Measurements from ENCODE around the gene IGF1.

IGF1 gene

GRCh38 chr12:102480406-102480805 is at the start of gene IGF1:
Gene IGF1 (minus strand): TSS chr12:102480563. CDS start chr12:102480381, 182 bp downstream.
- no peak for DNase-seq (ENCODE audit: low read depth in 2 of 2)

GRCh38 chr12:102528111-102528510 is 47.7 kb upstream of the IGF1 start:
- no peak for DNase-seq (ENCODE audit: low read depth in 2 of 2)

- DNase-seq (ENCODE audit: low read depth in 2 of 2): no peak
These were observed 46.9 kb upstream of the IGF1 start for GRCh38 chr12:102527171-102527720.

DNA sequence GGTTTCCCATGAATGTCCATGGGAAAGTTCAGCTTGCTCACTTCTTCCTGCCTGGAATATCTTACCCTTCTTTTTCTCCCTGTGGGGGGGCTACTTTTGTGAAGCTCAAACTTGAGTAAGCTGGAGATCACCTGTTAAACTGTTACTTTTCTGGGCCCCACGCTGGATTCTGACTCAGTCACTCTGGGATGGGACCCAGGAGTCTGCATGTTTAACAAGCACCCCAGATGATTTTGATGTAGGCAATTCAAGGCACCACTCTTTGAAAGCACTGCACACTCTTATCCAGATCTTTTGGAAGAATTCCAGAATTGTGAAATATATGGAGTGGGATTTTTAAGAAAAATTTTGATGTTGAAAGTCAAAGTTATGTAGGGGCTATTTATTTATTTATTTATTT is 46.3 kb upstream of the IGF1 start:
- no peak for DNase-seq (ENCODE audit: low read depth in 2 of 2)

- DNase-seq (ENCODE audit: low read depth in 2 of 2): no peak
These were observed 42.4 kb upstream of the IGF1 start for GRCh38 chr12:102522768-102523167.

GRCh38 chr12:102521662-102522277 is 41.4 kb upstream of the IGF1 start:
- DNase-seq (ENCODE audit: low read depth in 2 of 2): no peak

DNA sequence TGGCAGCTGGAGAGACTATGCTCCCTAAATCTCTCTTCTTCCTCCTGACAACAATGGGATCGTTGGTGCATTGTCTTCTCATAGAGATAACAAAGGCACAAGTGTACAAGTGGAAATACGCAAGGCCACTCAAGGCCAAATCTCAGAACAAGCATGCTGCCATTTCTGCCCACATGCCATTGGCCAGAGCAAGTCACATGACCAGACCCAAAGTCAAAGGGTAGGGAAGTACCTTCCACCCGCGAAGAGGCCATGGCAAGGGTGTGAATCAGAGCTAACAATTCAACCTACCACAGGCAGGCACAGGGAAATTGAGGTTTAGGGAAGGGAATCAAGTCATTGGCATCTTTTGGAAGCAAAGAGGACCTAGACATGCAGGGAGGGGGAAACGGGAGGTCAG is 38.5 kb upstream of the IGF1 start:
- no peak for DNase-seq (ENCODE audit: low read depth in 2 of 2)

GRCh38 chr12:102514696-102515095 is 34.3 kb upstream of the IGF1 start:
- no peak for DNase-seq (ENCODE audit: low read depth in 2 of 2)

GRCh38 chr12:102513739-102514138 is 33.4 kb upstream of the IGF1 start:
- DNase-seq (ENCODE audit: low read depth in 2 of 2): no peak

GRCh38 chr12:102513272-102513671 is 32.9 kb upstream of the IGF1 start:
- DNase-seq (ENCODE audit: low read depth in 2 of 2): no peak

DNA sequence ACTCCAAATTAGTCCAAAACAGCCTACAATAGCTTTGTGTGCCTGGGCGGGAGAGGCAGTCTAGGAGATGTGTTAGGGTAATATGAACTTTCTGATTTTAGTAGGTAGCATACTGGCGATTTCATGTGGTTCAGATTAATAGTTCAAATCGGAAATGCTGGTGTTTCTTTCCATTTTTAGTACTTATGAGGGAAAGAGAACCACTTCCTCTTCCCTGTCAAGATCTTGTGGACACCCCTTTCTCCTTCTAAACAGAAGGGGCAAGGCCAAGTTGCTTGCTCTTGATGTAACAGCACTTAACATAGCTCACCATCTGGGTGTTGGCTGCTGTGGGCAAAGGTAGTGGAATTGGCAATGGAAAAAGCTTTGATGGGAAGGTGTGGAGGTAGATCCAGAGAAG is 32.2 kb upstream of the IGF1 start:
- no peak for DNase-seq (ENCODE audit: low read depth in 2 of 2)

- no peak for DNase-seq (ENCODE audit: low read depth in 2 of 2)
These were observed 31.2 kb upstream of the IGF1 start for GRCh38 chr12:102511575-102511974.

DNA sequence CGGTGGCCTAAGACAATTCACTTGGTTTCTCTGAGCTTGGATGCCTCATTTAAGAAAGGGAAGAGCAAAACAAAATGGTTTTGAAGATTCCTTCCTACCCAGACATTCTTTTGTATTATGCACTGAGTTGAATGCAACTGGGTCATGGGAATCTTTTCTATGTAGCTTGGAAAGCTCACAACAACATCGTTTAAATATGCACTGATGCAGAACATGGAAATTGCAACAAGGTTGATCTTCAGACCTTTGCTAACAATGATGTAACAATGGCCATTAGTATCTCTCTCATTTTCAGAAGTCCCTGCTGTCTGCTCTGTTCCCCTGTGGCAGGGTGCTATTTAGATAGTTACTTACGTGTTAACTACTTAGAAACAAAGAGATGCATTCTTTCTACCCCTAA is 30.1 kb upstream of the IGF1 start:
- DNase-seq (ENCODE audit: low read depth in 2 of 2): no peak

DNA sequence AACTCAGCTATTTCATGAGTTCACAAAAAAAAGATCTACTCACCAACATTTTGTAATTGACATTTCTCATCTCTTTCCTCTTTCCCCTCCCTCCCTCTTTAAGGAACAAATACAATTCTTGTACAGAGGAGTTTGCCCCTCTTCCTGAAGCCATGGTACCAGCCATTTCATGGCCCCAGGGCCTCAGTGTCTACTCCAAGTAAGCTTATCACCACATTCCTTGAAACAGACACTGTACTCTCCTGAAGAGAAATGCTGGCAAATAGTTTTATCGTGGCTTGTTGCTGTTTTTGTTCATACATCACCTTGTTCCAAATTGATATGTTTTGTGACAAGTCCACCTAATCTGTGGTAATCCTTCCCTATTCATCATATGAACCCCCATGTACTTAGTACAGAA is 29.7 kb upstream of the IGF1 start:
- DNase-seq (ENCODE audit: low read depth in 2 of 2): no peak

GRCh38 chr12:102509123-102509626 is 28.8 kb upstream of the IGF1 start:
- DNase-seq (ENCODE audit: low read depth in 2 of 2): no peak

DNA sequence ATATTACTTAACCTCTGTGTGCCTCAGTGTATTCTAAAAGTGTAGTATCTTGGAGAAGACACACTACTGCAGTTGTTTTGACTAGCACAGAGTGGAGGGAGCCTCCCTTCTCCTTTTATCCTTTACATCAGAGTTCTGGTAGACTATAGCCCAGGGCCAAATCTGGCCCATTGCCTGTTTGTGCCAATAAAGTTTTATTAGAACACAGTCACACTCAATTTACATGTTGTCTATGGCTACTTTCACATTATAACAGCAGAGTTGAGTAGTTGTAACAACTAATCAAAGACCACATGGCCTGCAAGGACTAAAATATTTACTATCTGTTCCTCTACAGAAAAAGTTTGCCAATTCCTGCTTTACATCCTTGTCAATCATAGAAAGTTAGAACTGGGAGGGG is 27.7 kb upstream of the IGF1 start:
- no peak for DNase-seq (ENCODE audit: low read depth in 2 of 2)

GRCh38 chr12:102507301-102507700 is 26.9 kb upstream of the IGF1 start:
- no peak for DNase-seq (ENCODE audit: low read depth in 2 of 2)

DNA sequence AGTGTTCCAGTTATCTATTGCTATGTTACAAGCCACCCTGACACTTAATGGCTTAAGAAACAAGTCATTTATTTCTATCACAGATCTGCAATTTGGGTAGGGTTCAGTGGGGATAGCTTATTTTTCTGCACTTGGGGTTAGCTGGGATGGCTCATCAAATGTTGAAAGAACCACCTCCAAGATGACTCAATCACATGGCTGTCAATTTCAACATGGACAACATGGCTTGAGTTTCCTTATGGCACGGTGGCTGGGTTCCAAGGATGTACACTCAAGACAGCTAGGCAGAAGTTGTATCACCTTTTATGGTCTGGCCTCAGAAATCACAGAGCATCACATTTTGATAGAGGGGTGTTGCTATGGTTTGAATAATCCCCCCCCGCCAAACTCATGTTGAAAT is 24.5 kb upstream of the IGF1 start:
- DNase-seq (ENCODE audit: low read depth in 2 of 2): no peak

DNA sequence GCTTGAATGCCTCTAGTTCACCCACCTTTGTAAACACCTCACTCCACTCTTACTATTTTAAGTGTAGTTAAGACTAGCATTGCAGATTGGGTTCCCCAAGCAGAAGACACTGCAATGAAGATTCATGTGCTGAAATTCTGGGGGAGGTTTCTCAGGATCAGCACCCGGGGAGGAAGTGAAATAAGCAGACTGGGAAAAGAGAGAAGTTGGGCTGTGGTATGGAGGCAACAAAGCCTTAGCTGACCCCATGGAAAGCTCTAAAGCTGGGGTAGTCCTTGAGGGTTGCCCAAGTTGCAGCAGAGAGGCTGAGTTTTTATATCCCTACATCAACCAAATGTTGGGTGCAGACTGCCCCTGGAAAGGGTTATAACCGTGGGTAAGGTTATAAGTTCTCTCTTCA is 23.9 kb upstream of the IGF1 start:
- DNase-seq (ENCODE audit: low read depth in 2 of 2): no peak

DNA sequence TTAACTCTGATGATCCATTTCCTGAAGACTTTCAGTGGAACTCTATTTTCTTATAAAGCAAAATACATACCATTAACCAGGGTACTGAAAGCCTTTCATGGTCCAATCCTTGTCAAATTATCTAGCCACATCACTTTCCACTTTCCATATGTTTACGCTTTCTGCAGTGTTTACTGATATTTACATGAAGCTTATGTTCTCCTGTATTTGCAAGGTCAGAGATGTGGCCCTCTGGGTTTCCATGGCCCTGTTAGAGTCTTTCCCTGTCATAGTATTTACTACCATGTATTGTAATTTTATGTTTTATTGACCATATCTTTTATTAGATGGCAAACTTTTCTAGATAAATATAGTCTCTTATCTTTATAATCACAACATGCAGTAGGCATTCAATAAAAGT is 23.5 kb upstream of the IGF1 start:
- no peak for DNase-seq (ENCODE audit: low read depth in 2 of 2)

DNA sequence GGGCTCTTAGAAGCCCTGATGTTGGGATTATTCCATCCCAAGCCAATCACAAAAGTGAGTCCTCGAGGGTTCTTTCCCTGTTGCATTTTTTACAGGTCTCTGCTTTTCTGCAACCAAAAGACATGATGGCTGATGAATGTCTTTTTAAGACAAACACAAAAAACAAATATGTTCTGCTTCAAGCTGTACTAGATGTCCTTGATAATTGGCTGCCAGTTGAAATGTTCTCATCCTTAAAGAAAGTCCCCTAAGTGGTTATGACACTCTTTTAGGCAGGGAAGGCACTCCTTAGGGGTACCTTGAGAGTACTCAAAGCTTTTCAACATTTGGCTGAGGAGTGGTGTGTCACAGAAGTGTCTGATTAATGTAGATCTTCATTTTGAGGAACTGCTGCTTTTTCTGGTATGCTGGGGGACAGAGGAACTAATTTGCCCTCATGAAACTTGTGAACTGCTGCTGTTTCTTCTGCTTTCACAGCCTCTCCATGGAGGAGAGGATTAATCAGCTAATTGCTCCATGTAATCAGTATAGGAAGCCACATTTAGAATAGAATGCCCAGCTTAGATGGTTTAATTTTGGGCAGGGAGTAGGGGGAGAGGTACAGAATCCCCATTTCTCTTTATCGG is 22.8 kb upstream of the IGF1 start:
- no peak for DNase-seq (ENCODE audit: low read depth in 2 of 2)

DNA sequence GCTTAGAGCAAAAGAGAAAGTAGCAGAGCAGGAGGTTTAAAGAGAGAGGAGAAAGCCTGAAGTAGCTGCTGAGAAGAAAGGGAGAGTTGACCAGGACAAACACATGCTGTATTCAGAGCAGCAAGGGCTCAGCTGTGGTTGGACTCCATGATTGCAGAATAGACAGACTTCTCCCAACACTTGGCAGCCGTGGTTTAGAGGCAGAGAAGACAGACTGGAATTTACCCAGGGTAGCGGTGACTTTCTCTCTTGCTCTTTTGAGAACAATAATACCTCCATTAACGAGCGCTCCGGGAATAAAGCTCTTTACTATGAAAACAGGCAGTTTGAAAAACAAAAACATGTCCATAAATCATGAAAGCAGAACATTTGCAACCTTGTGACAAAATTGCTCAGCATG is 21.4 kb upstream of the IGF1 start:
- no peak for DNase-seq (ENCODE audit: low read depth in 2 of 2)

DNA sequence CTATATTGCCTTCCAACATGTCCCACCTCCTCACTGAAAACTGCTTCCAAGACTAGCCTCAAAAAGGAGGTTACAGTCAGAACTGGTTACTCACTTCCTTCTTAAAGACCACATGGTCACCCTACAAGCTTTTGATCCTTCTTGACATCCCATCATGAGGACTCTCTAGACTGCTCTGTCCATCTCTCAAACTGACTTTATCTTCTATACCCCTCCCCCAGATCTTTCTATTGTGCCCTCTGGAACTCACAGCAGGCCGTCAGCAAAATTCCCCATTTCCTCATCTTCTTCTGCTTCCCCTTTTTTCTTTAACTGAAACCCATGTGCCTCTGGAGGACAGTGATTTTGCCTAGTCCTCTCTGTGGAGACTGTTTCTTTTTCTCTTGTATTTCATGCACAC is 18.1 kb upstream of the IGF1 start:
- no peak for DNase-seq (ENCODE audit: low read depth in 2 of 2)

- DNase-seq (ENCODE audit: low read depth in 2 of 2): no peak
These were observed 17.4 kb upstream of the IGF1 start for GRCh38 chr12:102497743-102498142.

Data from stimulated activated CD8-positive, alpha-beta memory T cell treated with anti-CD3 and anti-CD28 coated beads, Interleukin-7, amount 100 ng/mL, for 4 hours (primary cell).